Immature natural killer cell (primary cell): ENCODE data around the gene OAF. TPM values are rescaled to one million over a fixed set of nuclear protein-coding genes. Genes with fewer than 3 reads are reported as not detected.
"Not testable (repeated sequence)": the region's sequence is repeated elsewhere in the genome, so short reads cannot be mapped to it uniquely, and the experiment has no call there.

ENCODE experiments used
- DNase-seq, 3 donors: peaks; one replicate each; pipeline ENCODE4 v3.0.0; 2022; ENCODE audit warnings: mixed read lengths in 1 of 3
- H3K27ac Mint-ChIP-seq, 6 donors: one replicate each; pipeline ENCODE4 v1.8.0; 2020; ENCODE audit warnings: mixed read lengths in 6 of 6, mild to moderate bottlenecking in 5 of 6, inconsistent platforms in 4 of 6, moderate library complexity in 3 of 6
- H3K27me3 Mint-ChIP-seq, 3 donors: one replicate each; pipeline ENCODE4 v1.8.0; 2020 to 2021; ENCODE audit warnings: low read depth in 3 of 3, mild to moderate bottlenecking in 3 of 3, mixed read lengths in 3 of 3, moderate library complexity in 3 of 3, inconsistent platforms in 1 of 3
- H3K36me3 Mint-ChIP-seq, 3 donors: one replicate each; pipeline ENCODE4 v1.8.0; 2020; ENCODE audit warnings: mixed read lengths in 3 of 3, inconsistent platforms in 2 of 3, mild to moderate bottlenecking in 2 of 3
- H3K4me1 Mint-ChIP-seq, 2 donors: one replicate each; pipeline ENCODE4 v1.8.0; 2020; ENCODE audit warnings: inconsistent platforms in 2 of 2, mild to moderate bottlenecking in 2 of 2, mixed read lengths in 2 of 2, moderate library complexity in 1 of 2
- H3K4me3 Mint-ChIP-seq, 5 donors: one replicate each; pipeline ENCODE4 v1.8.0; 2020; ENCODE audit warnings: mild to moderate bottlenecking in 5 of 5, mixed read lengths in 5 of 5, inconsistent platforms in 3 of 5, moderate library complexity in 3 of 5
- H3K9me3 Mint-ChIP-seq, 6 donors: one replicate each; pipeline ENCODE4 v1.8.0; 2020; ENCODE audit warnings: mild to moderate bottlenecking in 6 of 6, mixed read lengths in 6 of 6, inconsistent platforms in 4 of 6, moderate library complexity in 3 of 6
- polyA plus RNA-seq, 3 donors: library from polyadenylated mRNA; unstranded; fragments of 300-500 nt; fragmentation: Illumina TruSeq; gene quantifications; one replicate each; pipeline ENCODE4 v1.2.3, GENCODE V29; 2021

Gene OAF
- polyA plus RNA-seq, 3 donors from 2014 or later: 1.9 to 2.5 (median 2.4) TPM

GRCh38 chr11:120256779-120257178, 45.9 kb downstream of the OAF start:
- Mint-ChIP-seq H3K27ac (no peak overlapping the region), H3K36me3 (no peaks in the 10 kb centered on the region), H3K4me1 (no peaks in the 10 kb centered on the region), H3K27me3 (peaks cover 2 to 19% (median 12%) of the 10 kb centered on the region in 3 donors), H3K4me3 (no peak overlapping the region), H3K9me3 (no peaks in the 10 kb centered on the region)
- DNase-seq: no peak

DNA sequence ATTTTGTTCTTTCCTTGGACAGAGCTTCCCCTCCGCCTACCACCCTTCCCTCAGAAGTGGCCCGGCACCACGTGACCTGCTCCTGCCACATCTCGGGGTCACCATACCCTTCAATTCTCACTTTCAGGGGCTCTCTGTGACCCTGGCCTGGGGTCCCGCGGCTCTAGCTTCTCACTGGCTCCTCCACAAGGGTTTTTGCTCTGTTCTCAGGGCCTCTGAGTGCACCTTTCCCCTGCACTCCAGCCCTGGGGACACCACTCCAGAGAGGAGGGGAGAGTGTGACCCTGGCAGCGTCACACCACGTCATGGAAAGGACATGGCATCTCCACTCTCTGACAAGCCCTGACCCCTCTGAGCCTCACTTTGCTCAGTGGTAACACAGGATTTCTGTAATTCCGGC, 46.5 kb downstream of the OAF start:
- Mint-ChIP-seq H3K4me3 (no peak overlapping the region), H3K9me3 (no peaks in the 10 kb centered on the region), H3K27me3 (peaks cover 2 to 15% (median 12%) of the 10 kb centered on the region in 3 donors), H3K4me1 (no peaks in the 10 kb centered on the region), H3K27ac (no peak overlapping the region), H3K36me3 (no peaks in the 10 kb centered on the region)
- no peak for DNase-seq

- no peak for DNase-seq
- H3K9me3 Mint-ChIP-seq: no peaks in the 10 kb centered on the region
- no peaks in the 10 kb centered on the region for H3K36me3 Mint-ChIP-seq
- peaks cover 2 to 12% (median 9%) of the 10 kb centered on the region in 3 donors for H3K27me3 Mint-ChIP-seq
- H3K4me1 Mint-ChIP-seq: no peaks in the 10 kb centered on the region
- no peak overlapping the region for H3K27ac Mint-ChIP-seq
- no peak overlapping the region for H3K4me3 Mint-ChIP-seq
Measured at GRCh38 chr11:120258661-120259060, 47.8 kb downstream of the OAF start.

GRCh38 chr11:120259241-120259640, 48.4 kb downstream of the OAF start:
- no peaks in the 10 kb centered on the region for H3K4me1 Mint-ChIP-seq
- no peak overlapping the region for H3K4me3 Mint-ChIP-seq
- no peaks in the 10 kb centered on the region for H3K9me3 Mint-ChIP-seq
- no peak overlapping the region for H3K27ac Mint-ChIP-seq
- DNase-seq: no peak
- no peaks in the 10 kb centered on the region for H3K36me3 Mint-ChIP-seq
- H3K27me3 Mint-ChIP-seq: peaks cover 2 to 12% (median 7%) of the 10 kb centered on the region in 3 donors

DNA sequence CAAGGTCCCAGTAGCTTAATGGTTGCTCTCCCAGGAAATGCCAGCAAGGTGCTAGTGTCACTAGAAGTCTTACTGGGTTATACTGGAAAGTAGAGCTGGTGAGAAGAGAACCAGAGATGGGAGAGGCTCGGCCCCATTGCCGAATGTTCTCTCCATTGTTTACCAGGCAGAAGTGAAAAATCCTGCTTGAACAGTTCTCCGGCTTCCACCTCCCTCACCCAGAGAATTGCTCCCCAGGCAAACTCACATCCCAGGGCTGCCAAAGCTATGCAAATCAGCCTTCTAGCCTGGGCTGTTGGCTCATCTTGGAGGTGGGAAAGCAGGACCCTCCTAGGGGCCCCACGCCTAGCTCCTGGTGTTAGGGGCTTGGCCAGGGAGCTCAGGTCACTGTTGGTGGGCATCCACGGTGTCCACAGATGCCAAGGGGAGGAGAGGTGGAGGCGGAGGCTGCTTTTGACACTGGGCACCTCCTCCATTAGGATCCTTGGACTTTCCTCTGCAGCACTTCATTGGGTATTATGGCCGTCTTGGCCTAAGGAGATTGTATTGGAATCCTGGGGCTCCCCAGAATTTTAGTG, 49.2 kb downstream of the OAF start:
- H3K27me3 Mint-ChIP-seq: peaks cover 2 to 8% (median 4%) of the 10 kb centered on the region in 3 donors
- no peaks in the 10 kb centered on the region for H3K9me3 Mint-ChIP-seq
- no peak overlapping the region for H3K27ac Mint-ChIP-seq
- H3K36me3 Mint-ChIP-seq: no peaks in the 10 kb centered on the region
- H3K4me1 Mint-ChIP-seq: no peaks in the 10 kb centered on the region
- no peak for DNase-seq
- H3K4me3 Mint-ChIP-seq: no peak overlapping the region

DNA sequence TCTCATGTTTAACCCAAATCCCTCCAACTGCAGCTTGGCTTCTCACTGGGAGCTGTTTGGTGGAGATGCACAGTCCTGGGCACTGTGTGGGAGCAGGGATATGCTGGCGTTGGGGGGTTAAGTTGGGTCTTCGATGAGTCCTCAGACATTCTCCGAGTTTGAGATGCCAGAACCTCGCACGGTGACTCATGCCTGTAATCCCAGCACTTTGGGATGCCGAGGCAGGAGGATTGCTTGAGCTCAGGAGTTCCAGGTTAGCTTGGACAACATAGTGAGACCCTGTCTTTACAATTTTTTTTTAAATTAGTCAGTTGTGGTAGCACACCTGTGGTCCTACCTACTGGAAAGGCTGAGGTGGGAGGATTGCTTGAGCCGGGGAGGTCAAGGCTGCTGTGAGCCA, 49.8 kb downstream of the OAF start:
- no peaks in the 10 kb centered on the region for H3K36me3 Mint-ChIP-seq
- no peak for DNase-seq
- H3K27ac Mint-ChIP-seq: no peak overlapping the region
- H3K4me3 Mint-ChIP-seq: no peak overlapping the region
- no peaks in the 10 kb centered on the region for H3K9me3 Mint-ChIP-seq
- H3K27me3 Mint-ChIP-seq: peaks cover 2 to 4% (median 4%) of the 10 kb centered on the region in 3 donors
- H3K4me1 Mint-ChIP-seq: no peaks in the 10 kb centered on the region

- Mint-ChIP-seq H3K4me1 (no peaks in the 10 kb centered on the region), H3K27ac (no peak overlapping the region), H3K9me3 (no peaks in the 10 kb centered on the region), H3K27me3 (peaks cover 0 to 4% (median 3%) of the 10 kb centered on the region in 3 donors), H3K4me3 (no peak overlapping the region), H3K36me3 (no peaks in the 10 kb centered on the region)
- no peak for DNase-seq
Measured at GRCh38 chr11:120261321-120261720, 50.5 kb downstream of the OAF start.

DNA sequence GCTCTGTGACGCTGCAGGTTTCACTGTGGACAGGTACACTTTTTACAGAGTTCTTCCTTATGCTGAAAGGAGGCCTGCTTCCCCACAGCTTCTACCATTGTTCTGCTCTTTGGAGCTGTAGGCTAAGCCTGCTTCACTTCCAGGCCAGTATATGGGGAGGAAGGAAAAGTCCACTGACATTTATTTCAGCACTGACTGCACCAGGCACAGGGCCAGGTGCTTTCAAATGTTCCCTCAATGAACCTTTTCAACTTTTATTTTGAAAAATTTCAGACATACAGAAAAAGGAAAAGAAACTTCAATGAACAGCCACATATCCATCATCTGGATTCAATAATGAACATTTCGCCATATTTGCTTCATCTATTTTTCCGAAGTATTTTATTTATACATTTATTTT, 51.1 kb downstream of the OAF start:
- H3K9me3 Mint-ChIP-seq: no peaks in the 10 kb centered on the region
- DNase-seq: no peak
- no peaks in the 10 kb centered on the region for H3K36me3 Mint-ChIP-seq
- H3K27me3 Mint-ChIP-seq: peaks cover 0 to 4% (median 3%) of the 10 kb centered on the region in 3 donors
- no peak overlapping the region for H3K4me3 Mint-ChIP-seq
- H3K27ac Mint-ChIP-seq: no peak overlapping the region
- no peaks in the 10 kb centered on the region for H3K4me1 Mint-ChIP-seq

GRCh38 chr11:120267319-120267718, 56.5 kb downstream of the OAF start:
- no peak for DNase-seq
- Mint-ChIP-seq H3K9me3 (no peaks in the 10 kb centered on the region), H3K36me3 (no peaks in the 10 kb centered on the region), H3K4me1 (no peaks in the 10 kb centered on the region), H3K27me3 (peaks cover 2 to 7% (median 5%) of the 10 kb centered on the region in 3 donors), H3K4me3 (no peak overlapping the region), H3K27ac (no peak overlapping the region)

DNA sequence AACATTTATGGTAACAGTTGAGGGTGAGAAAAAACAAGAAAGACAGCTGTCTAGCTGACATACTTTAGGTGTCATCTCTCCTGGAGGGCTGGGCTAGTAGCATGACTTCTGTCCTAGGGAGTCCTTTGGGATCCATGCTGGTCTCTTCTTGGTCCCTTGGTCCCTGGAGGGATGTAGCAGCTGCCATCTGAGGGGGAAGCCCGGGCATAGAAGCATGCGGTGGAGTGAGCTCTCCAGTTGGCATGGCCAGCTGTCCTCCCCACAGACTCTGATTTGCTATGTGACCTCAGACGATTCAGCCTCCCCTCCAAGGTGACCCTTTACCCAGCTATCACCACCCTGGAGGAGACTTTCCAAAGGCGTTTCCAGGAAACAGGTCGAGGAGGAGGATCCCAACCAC, 57.9 kb downstream of the OAF start:
- DNase-seq: no peak
- no peak overlapping the region for H3K4me3 Mint-ChIP-seq
- H3K9me3 Mint-ChIP-seq: no peaks in the 10 kb centered on the region
- no peak overlapping the region for H3K27ac Mint-ChIP-seq
- peaks cover 2 to 11% (median 5%) of the 10 kb centered on the region in 3 donors for H3K27me3 Mint-ChIP-seq
- H3K4me1 Mint-ChIP-seq: no peaks in the 10 kb centered on the region
- no peaks in the 10 kb centered on the region for H3K36me3 Mint-ChIP-seq

GRCh38 chr11:120270386-120270785, 59.6 kb downstream of the OAF start:
- peaks cover 8 to 16% (median 9%) of the 10 kb centered on the region in 3 donors for H3K27me3 Mint-ChIP-seq
- H3K27ac Mint-ChIP-seq: no peak overlapping the region
- no peak for DNase-seq
- no peak overlapping the region for H3K4me3 Mint-ChIP-seq
- H3K9me3 Mint-ChIP-seq: no peaks in the 10 kb centered on the region
- H3K36me3 Mint-ChIP-seq: no peaks in the 10 kb centered on the region
- no peaks in the 10 kb centered on the region for H3K4me1 Mint-ChIP-seq

- no peak for DNase-seq
- no peak overlapping the region for H3K27ac Mint-ChIP-seq
- no peaks in the 10 kb centered on the region for H3K9me3 Mint-ChIP-seq
- no peak overlapping the region for H3K4me3 Mint-ChIP-seq
- no peaks in the 10 kb centered on the region for H3K36me3 Mint-ChIP-seq
- H3K27me3 Mint-ChIP-seq: peaks cover 8 to 19% (median 11%) of the 10 kb centered on the region in 3 donors
- no peaks in the 10 kb centered on the region for H3K4me1 Mint-ChIP-seq
Measured at GRCh38 chr11:120271672-120272071, 60.8 kb downstream of the OAF start.

DNA sequence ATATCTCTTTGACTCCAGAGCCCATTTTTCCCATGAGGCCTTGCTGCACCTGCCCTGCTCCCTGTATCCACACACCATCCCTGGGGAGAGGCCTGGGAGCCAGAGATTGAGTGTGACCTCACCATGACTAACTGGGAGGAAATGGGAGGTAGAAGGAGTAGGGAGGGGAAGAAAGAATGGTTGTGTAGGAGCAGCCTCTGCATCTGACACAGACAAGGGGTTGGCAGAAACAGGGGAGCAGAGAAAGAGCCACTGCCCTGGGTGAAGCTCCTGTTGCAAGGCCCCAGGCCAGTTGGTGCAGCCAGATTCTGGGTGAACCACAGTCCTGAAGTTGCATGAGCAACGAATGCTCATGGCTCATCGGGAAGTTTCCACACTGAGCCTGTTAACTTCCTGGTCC, 61.5 kb downstream of the OAF start:
- Mint-ChIP-seq H3K9me3 (no peaks in the 10 kb centered on the region), H3K36me3 (no peaks in the 10 kb centered on the region), H3K4me1 (no peaks in the 10 kb centered on the region), H3K4me3 (no peak overlapping the region), H3K27me3 (peaks cover 7 to 19% (median 10%) of the 10 kb centered on the region in 3 donors), H3K27ac (no peak overlapping the region)
- no peak for DNase-seq

DNA sequence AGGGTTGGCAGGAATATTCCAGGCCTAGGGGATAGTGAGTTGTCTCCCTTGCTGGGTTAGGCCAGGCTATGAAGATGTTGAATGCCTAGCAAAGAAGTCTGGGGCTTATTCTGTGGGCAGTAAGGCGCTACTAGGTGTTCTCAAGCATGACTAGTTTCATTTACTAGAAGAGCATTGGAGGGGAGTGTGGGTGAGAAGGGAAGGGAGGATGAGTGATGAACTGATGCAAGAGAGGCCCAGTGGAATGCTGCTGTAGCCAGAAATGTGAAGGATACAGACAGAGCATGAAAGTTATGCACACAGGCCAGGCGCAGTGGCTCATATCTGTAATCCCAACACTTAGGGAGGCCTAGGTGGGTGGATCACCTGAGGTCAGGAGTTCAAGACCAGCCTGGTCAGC, 62.6 kb downstream of the OAF start:
- Mint-ChIP-seq H3K4me1 (no peaks in the 10 kb centered on the region), H3K36me3 (no peaks in the 10 kb centered on the region), H3K27ac (no peak overlapping the region), H3K9me3 (no peaks in the 10 kb centered on the region), H3K27me3 (peaks cover 6 to 19% (median 6%) of the 10 kb centered on the region in 3 donors), H3K4me3 (no peak overlapping the region)
- no peak for DNase-seq

DNA sequence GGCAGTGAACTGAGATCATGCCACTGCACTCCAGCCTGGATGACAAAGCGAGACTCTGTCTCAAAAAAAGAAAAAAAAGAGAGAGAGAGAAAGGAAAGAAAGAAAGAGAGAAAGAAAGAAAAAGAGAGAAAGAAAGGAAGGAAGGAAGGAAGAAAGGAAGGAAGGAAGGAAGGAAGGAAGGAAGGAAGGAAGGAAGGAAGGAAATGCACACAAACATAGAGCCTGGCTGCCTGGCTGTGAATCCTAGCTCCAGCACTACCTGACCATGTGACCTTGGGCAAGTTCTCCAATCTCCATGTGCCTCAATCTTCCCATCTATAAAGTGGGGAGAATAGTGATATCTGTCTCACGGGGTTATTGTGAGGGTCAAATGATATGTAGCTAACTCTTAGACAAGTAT, 63.1 kb downstream of the OAF start:
- H3K27ac Mint-ChIP-seq, H3K36me3 Mint-ChIP-seq, H3K4me1 Mint-ChIP-seq, H3K4me3 Mint-ChIP-seq, H3K9me3 Mint-ChIP-seq, DNase-seq: not testable (repeated sequence)
- H3K27me3 Mint-ChIP-seq: peaks cover 6 to 19% (median 6%) of the 10 kb centered on the region in 3 donors
